Measurements from ENCODE around the gene EXOSC5. TPM values are rescaled to one million over a fixed set of nuclear protein-coding genes. Genes with fewer than 3 reads are reported as not detected.
"Not testable (repeated sequence)": the region's sequence is repeated elsewhere in the genome, so short reads cannot be mapped to it uniquely, and the experiment has no call there.

The EXOSC5 gene
- total RNA-seq, 4 donors from 2014 or later: 28.6 to 34.5 (median 28.9) TPM

DNA sequence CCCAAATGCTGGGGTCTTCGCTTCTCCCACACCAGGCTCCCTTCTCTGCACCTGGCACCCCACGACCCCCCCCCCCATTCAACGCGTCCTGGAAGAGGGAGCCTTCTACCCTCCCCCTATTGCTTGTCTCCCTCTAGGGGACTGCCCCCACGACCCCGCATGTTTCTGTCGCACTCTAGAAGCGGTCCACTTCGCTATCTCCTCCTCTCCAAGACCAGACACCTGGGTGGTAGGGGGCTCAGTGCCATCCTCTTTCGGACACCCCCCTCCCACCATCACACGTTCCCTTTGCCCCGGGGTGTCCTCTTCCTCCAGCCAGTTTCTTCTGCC is 44.9 kb downstream of the EXOSC5 start:
- DNase-seq (ENCODE audit: low spot score in 2 of 2): no peak
- 1% methylated on average over 12 of the region's 12 CpGs for WGBS, 2 donors
- peak overlapping the region; percentile 61 for H3K4me3 ChIP-seq (ENCODE audit: low read depth, poor library complexity, severe bottlenecking)
- TF ChIP-seq POLR2A (IDR thresholded peaks at IDR 0.05): no peak
- TF ChIP-seq, protein P1, sequence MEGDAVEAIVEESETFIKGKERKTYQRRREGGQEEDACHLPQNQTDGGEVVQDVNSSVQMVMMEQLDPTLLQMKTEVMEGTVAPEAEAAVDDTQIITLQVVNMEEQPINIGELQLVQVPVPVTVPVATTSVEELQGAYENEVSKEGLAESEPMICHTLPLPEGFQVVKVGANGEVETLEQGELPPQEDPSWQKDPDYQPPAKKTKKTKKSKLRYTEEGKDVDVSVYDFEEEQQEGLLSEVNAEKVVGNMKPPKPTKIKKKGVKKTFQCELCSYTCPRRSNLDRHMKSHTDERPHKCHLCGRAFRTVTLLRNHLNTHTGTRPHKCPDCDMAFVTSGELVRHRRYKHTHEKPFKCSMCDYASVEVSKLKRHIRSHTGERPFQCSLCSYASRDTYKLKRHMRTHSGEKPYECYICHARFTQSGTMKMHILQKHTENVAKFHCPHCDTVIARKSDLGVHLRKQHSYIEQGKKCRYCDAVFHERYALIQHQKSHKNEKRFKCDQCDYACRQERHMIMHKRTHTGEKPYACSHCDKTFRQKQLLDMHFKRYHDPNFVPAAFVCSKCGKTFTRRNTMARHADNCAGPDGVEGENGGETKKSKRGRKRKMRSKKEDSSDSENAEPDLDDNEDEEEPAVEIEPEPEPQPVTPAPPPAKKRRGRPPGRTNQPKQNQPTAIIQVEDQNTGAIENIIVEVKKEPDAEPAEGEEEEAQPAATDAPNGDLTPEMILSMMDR (IDR thresholded peaks at IDR 0.05): no peak
- intact Hi-C loops (cut with DNase I; ENCODE audit: low total_unique reads): no loop called here

DNA sequence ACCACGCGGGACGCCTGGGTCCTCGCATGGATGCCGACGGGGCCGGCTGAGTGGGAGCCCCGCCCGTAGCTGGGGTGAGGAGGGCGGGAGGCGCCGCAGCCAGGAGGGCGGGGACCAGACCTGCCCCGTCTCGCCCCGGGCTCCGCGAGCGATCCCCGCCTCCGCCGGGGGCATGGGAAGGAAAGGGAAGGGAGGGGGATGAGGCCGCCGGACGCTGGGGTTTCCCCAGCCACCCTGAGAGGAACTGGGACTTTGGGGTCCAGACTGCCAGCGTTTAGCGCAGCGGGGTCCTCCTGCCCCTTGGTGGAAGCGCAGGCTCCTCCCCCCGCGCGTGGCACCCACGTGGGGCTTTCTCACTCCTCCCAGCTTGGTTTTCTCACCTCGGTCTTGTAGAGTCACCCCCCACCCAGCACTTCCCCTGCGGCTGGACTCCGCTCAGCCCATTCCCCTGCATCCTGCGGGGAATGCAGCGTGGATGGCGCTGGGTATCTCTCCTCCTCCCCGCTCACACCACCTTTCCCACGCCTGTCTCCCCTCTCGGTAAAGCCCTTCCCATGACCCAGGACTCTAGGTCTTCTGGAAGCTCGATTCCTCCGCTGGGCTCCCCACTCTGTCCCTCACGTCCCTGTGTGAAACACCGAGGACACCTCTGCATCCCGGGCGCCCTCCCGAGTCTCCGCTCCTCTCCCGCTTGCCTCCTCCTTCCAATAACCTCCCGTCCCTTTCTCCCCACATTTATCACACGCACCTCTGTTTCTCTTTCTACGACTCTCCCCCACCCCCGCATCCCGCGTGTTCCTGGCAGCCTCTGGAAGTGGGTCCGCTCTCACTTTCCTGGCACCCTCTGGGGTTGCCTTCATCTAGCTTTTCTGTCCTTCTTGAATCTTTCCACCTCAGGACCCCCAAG is 45.6 kb downstream of the EXOSC5 start:
- peak overlapping the region; percentile 61 for H3K4me3 ChIP-seq (ENCODE audit: low read depth, poor library complexity, severe bottlenecking)
- intact Hi-C loops (cut with DNase I; ENCODE audit: low total_unique reads): no loop called here
- TF ChIP-seq, protein P1 (IDR thresholded peaks at IDR 0.05): no peak
- no peak for TF ChIP-seq POLR2A (IDR thresholded peaks at IDR 0.05)
- WGBS, 2 donors: 0 to 1% methylated on average over 45 to 58 of the region's 58 CpGs
- peak; percentile 73 to 94 for DNase-seq (ENCODE audit: low spot score in 2 of 2)

DNA sequence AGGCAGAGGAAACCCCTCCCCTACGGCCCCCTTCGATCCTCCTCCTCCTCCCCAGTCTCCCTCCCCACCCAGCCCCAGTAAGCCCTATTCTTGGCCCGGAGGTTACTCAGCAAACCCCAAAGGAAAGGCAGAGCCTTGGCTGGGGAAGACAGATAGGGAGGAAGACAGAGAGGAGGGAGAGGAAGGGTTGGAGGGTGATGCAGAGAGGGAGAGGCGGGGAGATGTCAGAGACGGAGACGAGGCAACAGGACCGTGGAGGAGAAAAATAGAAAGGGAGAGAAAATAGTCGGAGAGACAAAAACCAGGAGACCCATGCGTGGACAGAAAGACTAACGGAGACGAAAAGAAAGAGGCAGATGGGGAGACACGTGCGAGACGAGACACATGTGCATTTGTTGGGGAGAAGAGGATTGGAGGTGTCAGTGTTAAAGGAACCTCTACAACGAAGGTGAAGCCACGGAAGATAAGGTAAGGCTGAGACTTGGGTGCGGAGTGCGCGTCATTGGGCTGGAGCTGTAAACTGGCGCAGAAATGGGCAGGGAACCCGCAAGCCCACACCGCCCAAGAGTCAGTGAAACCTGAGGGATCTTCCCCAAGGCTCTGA is 46.3 kb downstream of the EXOSC5 start:
- intact Hi-C loops (cut with DNase I; ENCODE audit: low total_unique reads): no loop called here
- WGBS, 2 donors: 2 to 5% methylated on average over 22 of the region's 22 CpGs

DNA sequence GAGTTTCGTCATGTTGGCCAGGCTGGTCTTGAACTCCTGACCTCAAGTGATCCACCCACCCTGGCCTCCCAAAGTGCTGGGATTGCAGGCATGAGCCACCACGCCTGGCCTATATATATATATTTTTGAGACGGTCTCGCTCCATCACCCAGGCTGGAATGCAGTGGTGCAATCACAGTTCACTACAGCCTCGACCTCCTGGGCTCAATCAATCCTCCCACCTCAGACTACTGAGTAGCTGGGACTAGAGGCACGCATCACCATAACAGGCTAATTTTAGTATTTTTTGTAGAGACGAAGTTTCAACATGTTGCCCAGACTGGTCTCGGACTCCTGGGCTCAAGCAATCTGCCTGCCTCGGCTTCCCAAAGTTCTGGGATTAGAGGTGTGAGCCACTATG is 50.2 kb downstream of the EXOSC5 start:
- WGBS, 2 donors: 94 to 95% methylated on average over 9 of the region's 9 CpGs
- intact Hi-C loops (cut with DNase I; ENCODE audit: low total_unique reads); H3K4me3 ChIP-seq (ENCODE audit: low read depth, poor library complexity, severe bottlenecking); DNase-seq (ENCODE audit: low spot score in 2 of 2): not testable (repeated sequence)

More for the DNA sequence above, 46.3 kb downstream of the EXOSC5 start:
- DNase-seq (ENCODE audit: low spot score in 2 of 2): no peak
- peak overlapping the region; percentile 61 for H3K4me3 ChIP-seq (ENCODE audit: low read depth, poor library complexity, severe bottlenecking)
- TF ChIP-seq, protein P1 (IDR thresholded peaks at IDR 0.05): no peak
- TF ChIP-seq POLR2A (IDR thresholded peaks at IDR 0.05): no peak

DNA sequence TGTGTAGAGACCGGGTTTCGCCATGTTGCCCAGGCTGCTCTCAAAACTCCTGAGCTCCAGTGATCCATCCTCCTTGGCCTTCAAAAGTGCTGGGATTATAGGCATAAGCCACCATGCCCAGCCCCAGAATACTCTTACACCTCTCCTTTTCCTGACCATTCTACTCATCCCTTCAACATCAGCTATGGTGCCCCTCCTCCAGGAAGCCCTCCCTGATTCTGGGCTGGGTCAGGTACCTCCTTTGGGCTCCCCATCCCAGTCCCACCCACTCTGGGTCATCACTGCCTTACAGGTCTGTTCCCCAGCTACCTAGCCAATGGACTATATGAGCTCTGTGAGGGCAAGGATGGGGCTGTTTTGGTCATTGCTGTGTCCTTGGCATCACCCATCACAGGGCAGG is 53.0 kb downstream of the EXOSC5 start:
- no peak overlapping the region for H3K4me3 ChIP-seq (ENCODE audit: low read depth, poor library complexity, severe bottlenecking)
- no peak for TF ChIP-seq POLR2A (IDR thresholded peaks at IDR 0.05)
- TF ChIP-seq, protein P1 (IDR thresholded peaks at IDR 0.05): no peak
- intact Hi-C loops (cut with DNase I; ENCODE audit: low total_unique reads): no loop called here
- DNase-seq (ENCODE audit: low spot score in 2 of 2): no peak
- 94 to 97% methylated on average over 2 of the region's 2 CpGs for WGBS, 2 donors

DNA sequence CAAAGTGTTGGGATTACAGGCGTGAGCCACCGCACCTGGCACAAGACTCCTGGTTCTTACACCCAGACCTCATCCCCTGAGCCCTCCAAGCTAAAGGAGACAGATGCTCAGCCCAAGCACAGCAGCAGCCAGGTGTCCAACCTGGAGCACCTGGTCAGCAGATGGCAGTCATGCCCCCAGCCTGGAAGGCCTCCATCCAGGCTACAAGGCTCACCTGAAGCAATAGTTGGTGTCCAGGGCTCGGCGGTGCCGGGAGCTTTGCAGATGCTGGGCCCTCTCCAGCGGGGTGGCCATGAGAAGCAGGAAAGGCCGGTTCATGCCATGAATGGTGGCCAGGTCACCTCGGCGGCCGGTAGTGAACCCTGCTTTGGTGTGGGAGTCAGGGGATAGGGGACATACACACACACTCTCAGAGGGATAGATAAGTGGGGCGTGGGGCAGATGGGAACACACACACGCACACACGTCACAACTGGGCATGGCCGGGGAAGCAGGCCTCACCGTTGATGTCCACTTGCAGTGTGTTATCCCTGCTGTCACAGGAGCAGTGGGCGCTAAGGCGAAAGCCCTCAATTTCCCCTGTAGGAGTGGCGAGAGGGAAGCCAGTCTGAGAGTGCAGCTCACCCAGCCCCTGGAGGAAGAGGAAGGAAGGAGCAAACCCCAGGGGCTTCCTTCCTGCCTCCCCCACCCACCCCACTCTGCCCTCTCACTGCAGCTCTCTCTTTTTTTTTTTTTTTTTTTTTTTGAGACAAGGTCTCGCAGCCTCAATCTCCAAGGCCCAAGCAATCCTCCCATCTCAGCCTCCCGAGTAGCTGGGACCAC is 55.3 kb downstream of the EXOSC5 start:
- WGBS, 2 donors: 89 to 91% methylated on average over 20 of the region's 20 CpGs
- no peak for DNase-seq (ENCODE audit: low spot score in 2 of 2)
- TF ChIP-seq, protein P1 (IDR thresholded peaks at IDR 0.05): no peak
- no peak for TF ChIP-seq POLR2A (IDR thresholded peaks at IDR 0.05)
- no peak overlapping the region for H3K4me3 ChIP-seq (ENCODE audit: low read depth, poor library complexity, severe bottlenecking)
- intact Hi-C loops (cut with DNase I; ENCODE audit: low total_unique reads): no loop called here
